Measurements from ENCODE around the gene ACTL8.

The ACTL8 gene

DNA sequence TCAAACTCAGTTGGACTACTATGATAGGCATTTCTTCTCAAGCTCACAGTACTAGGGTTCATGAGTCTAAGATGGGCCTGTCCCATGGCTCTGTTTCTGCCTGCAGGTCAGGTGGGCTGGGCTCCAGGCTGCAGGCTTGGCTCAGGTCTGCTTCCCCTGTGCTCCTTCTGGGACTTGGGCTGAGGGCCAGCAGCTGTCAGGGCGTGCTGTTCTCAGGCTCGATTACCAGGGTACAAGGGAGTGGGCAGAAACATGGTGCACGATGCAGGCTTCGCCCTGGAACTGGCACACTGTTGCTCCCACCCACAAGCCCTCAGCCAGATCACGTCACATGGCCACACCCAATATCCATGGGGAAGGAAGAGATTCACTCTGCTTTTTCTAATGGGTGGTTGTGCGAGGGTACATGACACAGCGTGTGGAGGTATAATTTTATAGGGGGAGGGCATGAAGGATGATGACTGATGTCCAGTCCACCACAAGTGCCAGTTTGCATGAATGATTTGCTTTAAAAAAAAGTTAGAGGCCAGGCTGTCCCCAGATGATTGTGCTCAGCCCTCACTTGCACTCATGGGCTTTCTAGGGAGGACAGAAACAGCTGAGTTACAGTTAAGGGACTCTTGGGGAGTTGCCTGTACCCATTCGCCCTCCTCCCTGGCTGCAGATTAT, 118.0 kb downstream of the ACTL8 start:
- no peak for DNase-seq (ENCODE audit: extremely low read depth in 1 of 2, low read depth in 1 of 2)

DNA sequence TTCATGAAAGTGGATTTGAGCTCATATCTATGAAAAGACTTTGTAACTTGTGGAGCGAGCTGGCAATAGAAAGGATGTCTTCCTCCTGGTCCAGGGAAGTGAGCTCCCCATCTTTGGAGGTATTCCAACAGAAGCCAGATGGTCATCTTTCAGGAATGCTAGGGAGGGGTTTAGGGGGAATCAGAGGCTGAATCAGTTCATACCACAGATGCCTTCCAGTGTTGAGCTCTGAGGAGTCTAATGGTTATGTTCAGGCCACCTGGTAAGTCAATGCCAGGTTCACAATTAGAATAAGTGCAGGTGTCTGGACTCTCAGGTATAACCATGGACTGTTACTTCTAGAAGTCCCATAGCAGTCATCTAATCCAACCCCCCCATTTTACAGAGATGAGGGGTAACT, 119.1 kb downstream of the ACTL8 start:
- DNase-seq (ENCODE audit: extremely low read depth in 1 of 2, low read depth in 1 of 2) = no peak

DNA sequence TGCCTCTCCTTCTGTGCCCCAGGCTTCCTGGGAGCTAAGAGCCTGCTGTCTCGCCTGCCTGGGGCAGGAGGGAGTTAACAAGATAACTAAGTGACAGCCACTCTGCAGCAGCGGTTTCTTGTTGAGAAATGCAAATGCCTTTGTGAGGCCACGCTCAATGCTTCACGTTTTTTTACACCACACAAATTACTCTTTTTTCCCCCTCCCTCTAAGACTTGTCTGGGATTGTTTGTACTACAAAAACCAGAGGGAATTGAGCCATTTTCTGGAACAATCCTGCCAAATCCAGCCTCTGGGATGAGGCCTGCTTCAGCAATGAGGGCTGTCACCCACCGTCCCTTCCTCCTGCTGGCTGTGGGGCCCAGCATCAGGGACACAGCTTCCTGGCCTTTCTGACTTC, 119.6 kb downstream of the ACTL8 start:
- DNase-seq (ENCODE audit: extremely low read depth in 1 of 2, low read depth in 1 of 2) = no peak

DNA sequence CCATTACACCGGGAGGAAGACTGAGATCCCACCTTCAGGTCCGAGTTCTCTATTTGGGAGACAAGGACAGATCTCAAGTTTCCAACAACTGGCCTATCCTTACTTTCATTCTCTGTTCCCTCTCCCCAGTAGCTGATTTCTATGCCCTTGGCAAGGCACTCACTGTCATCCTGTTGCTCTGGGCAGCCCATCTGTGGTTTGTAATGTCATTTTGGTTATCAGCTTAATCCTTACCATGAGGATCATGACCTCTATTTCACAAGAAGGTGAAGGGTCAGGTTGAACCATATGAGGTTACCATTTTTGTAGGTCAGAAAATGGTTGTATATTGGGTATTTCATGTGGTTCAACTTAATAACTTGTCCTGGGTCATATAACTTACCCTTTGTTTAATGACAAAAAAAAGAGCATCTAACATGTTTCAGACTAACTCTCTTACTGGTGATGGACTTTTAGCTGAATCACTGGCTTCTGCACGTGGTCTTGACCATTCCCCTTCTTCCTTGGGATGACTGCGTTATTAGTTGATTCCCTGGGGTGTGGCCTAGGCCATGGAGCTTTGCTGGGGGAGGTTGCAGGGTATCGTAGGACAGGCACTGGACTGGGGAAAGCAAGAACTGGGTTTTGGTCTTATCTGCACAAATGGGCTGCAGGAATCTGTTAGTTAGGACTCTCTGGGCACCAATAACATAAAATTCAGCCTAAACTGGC, 120.2 kb downstream of the ACTL8 start:
- DNase-seq (ENCODE audit: extremely low read depth in 1 of 2, low read depth in 1 of 2) = no peak

DNA sequence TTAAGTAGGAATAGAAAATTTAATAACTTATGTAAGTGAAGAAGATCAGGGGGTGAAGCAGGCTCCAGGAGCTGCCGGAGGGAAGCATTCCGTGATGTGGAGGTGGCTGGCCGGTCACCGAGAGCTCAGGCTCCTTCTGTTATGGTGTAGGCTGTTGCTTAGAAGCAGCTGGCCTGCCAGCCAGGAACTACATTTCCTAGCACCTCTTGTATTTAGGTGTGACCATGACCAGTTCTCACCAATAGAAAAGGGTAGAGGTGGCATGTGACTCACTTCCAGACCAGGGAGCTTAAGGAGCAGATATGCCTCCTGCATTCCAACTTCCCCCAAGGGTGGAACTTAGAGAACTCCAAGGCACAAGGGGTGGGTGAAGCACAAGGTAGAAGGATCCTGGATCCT, 120.7 kb downstream of the ACTL8 start:
- no peak for DNase-seq (ENCODE audit: extremely low read depth in 1 of 2, low read depth in 1 of 2)

Measured in stimulated activated CD8-positive, alpha-beta memory T cell treated with anti-CD3 and anti-CD28 coated beads, Interleukin-7, amount 100 ng/mL, for 48 hours (primary cell).